WTC11 (cell line): ENCODE measurements around the gene SKOR2. TPM values are rescaled to one million over a fixed set of nuclear protein-coding genes. Genes with fewer than 3 reads are reported as not detected.

Source experiments
- ETV6 ChIP-seq: sonication (generic); formaldehyde crosslinking; IDR thresholded peaks from 2 replicates; pipeline ENCODE4 v1.8.1; 2022; ENCODE audit warnings: mild to moderate bottlenecking, missing genetic modification reagents
- FOXJ3 ChIP-seq: sonication (generic); formaldehyde crosslinking; IDR thresholded peaks from 2 replicates; pipeline ENCODE4 v1.9.0; 2021; ENCODE audit warnings: missing genetic modification reagents, mild to moderate bottlenecking, borderline replicate concordance
- GABPB1 ChIP-seq: sonication (generic); formaldehyde crosslinking; IDR thresholded peaks from 2 replicates; pipeline ENCODE4 v1.8.1; 2023; ENCODE audit warnings: mild to moderate bottlenecking, missing genetic modification reagents
- IRF2 ChIP-seq: sonication (generic); formaldehyde crosslinking; IDR thresholded peaks from 2 replicates; pipeline ENCODE4 v1.8.0; 2022; ENCODE audit warnings: low read depth, missing genetic modification reagents, borderline replicate concordance
- JUN ChIP-seq: sonication (generic); formaldehyde crosslinking; IDR thresholded peaks from 2 replicates; pipeline ENCODE4 v1.8.0; 2023; ENCODE audit warnings: mild to moderate bottlenecking, missing genetic modification reagents
- KAT7 ChIP-seq: sonication (generic); formaldehyde crosslinking; IDR thresholded peaks from 2 replicates; pipeline ENCODE4 v1.8.1; 2023; ENCODE audit warnings: missing genetic modification reagents, mild to moderate bottlenecking, borderline replicate concordance
- NFYB ChIP-seq: sonication (generic); formaldehyde crosslinking; conservative IDR thresholded peaks from 2 replicates; pipeline ENCODE4 v1.8.0; 2022; ENCODE audit warnings: low read depth, missing genetic modification reagents
- RORB ChIP-seq: fragments of 250-450 bp; sonication (Bioruptor Pico); IDR thresholded peaks from 2 replicates; pipeline ENCODE4 v1.9.0; 2021; ENCODE audit warnings: mild to moderate bottlenecking
- ZNF416 ChIP-seq: fragments of 250-450 bp; sonication (Bioruptor Pico); IDR thresholded peaks from 2 replicates; pipeline ENCODE4 v1.9.0; 2021; ENCODE audit warnings: mild to moderate bottlenecking, inconsistent platforms
- ZNF423 ChIP-seq: fragments of 250-450 bp; sonication (Bioruptor Pico); IDR thresholded peaks from 2 replicates; pipeline ENCODE4 v2.1.2; 2022; ENCODE audit warnings: mild to moderate bottlenecking, moderate library complexity
- total RNA-seq: library from RNA; stranded (reverse); gene quantifications from 3 replicates; pipeline ENCODE4 v1.2.3, GENCODE V29; 2021
- TF ChIP-seq, protein P1 (sequence below): sonication (generic); formaldehyde crosslinking; IDR thresholded peaks from 2 replicates; pipeline ENCODE4 v1.8.1; 2023; ENCODE audit warnings: mild to moderate bottlenecking, missing genetic modification reagents, borderline replicate concordance
- TF ChIP-seq, protein P2 (sequence below): sonication (generic); formaldehyde crosslinking; IDR thresholded peaks from 2 replicates; pipeline ENCODE4 v1.8.0; 2022; ENCODE audit warnings: missing genetic modification reagents
- TF ChIP-seq, protein P3 (sequence below): fragments of 250-450 bp; sonication (Bioruptor Pico); IDR thresholded peaks from 2 replicates; pipeline ENCODE4 v1.8.0; 2021; ENCODE audit warnings: mild to moderate bottlenecking
- TF ChIP-seq, protein P4 (sequence below): sonication (generic); formaldehyde crosslinking; IDR thresholded peaks from 2 replicates; pipeline ENCODE4 v1.8.0; 2023; ENCODE audit warnings: missing genetic modification reagents, mild to moderate bottlenecking, borderline replicate concordance
- TF ChIP-seq, protein P5 (sequence below): fragments of 250-450 bp; sonication (Bioruptor Pico); IDR thresholded peaks from 2 replicates; pipeline ENCODE4 v1.9.0; 2021; ENCODE audit warnings: mild to moderate bottlenecking
- TF ChIP-seq, protein P6 (sequence below): sonication (generic); formaldehyde crosslinking; IDR thresholded peaks from 2 replicates; pipeline ENCODE4 v1.8.1; 2022; ENCODE audit warnings: low read depth, missing genetic modification reagents, borderline replicate concordance
- TF ChIP-seq, protein P7 (sequence below): sonication (generic); formaldehyde crosslinking; IDR thresholded peaks from 2 replicates; pipeline ENCODE4 v1.8.0; 2022; ENCODE audit warnings: mild to moderate bottlenecking, missing genetic modification reagents

The SKOR2 gene
- total RNA-seq, 1 experiment from 2014 or later: 1.3 TPM

DNA sequence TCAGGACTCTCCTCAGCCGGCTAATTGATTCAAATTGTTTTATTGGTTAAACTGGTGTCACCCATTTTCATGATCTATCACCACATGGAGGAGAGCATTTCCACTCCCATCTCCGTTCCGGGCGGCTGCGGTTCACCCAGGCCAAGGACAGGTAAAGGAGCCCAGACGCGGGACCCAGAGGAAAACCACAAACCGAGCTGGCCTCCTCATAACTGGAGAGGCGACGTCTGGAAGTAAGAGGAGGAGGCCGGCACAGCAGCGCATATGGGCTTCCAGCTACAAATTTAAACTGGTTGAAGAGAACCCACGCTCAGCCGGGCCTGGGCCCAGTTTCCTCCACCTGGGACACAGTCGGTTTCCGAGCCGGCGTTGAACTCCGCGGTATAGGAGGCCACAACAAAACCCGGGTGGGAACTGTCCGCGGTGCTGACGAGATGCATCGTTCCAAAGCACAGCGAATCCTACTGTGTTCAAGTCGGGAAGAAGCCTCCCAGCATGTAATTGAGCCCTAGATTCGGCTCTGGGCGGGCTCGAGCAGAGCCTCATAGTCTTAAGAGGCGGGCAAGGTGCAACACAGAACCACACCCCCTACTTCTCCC lies 3.0 kb upstream of the SKOR2 start (continued):
- TF ChIP-seq, protein P1, sequence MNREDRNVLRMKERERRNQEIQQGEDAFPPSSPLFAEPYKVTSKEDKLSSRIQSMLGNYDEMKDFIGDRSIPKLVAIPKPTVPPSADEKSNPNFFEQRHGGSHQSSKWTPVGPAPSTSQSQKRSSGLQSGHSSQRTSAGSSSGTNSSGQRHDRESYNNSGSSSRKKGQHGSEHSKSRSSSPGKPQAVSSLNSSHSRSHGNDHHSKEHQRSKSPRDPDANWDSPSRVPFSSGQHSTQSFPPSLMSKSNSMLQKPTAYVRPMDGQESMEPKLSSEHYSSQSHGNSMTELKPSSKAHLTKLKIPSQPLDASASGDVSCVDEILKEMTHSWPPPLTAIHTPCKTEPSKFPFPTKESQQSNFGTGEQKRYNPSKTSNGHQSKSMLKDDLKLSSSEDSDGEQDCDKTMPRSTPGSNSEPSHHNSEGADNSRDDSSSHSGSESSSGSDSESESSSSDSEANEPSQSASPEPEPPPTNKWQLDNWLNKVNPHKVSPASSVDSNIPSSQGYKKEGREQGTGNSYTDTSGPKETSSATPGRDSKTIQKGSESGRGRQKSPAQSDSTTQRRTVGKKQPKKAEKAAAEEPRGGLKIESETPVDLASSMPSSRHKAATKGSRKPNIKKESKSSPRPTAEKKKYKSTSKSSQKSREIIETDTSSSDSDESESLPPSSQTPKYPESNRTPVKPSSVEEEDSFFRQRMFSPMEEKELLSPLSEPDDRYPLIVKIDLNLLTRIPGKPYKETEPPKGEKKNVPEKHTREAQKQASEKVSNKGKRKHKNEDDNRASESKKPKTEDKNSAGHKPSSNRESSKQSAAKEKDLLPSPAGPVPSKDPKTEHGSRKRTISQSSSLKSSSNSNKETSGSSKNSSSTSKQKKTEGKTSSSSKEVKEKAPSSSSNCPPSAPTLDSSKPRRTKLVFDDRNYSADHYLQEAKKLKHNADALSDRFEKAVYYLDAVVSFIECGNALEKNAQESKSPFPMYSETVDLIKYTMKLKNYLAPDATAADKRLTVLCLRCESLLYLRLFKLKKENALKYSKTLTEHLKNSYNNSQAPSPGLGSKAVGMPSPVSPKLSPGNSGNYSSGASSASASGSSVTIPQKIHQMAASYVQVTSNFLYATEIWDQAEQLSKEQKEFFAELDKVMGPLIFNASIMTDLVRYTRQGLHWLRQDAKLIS (CRISPR knock-in tag): no peak
- TF ChIP-seq ZNF416: no peak
- TF ChIP-seq ETV6: no peak
- TF ChIP-seq, protein P2, sequence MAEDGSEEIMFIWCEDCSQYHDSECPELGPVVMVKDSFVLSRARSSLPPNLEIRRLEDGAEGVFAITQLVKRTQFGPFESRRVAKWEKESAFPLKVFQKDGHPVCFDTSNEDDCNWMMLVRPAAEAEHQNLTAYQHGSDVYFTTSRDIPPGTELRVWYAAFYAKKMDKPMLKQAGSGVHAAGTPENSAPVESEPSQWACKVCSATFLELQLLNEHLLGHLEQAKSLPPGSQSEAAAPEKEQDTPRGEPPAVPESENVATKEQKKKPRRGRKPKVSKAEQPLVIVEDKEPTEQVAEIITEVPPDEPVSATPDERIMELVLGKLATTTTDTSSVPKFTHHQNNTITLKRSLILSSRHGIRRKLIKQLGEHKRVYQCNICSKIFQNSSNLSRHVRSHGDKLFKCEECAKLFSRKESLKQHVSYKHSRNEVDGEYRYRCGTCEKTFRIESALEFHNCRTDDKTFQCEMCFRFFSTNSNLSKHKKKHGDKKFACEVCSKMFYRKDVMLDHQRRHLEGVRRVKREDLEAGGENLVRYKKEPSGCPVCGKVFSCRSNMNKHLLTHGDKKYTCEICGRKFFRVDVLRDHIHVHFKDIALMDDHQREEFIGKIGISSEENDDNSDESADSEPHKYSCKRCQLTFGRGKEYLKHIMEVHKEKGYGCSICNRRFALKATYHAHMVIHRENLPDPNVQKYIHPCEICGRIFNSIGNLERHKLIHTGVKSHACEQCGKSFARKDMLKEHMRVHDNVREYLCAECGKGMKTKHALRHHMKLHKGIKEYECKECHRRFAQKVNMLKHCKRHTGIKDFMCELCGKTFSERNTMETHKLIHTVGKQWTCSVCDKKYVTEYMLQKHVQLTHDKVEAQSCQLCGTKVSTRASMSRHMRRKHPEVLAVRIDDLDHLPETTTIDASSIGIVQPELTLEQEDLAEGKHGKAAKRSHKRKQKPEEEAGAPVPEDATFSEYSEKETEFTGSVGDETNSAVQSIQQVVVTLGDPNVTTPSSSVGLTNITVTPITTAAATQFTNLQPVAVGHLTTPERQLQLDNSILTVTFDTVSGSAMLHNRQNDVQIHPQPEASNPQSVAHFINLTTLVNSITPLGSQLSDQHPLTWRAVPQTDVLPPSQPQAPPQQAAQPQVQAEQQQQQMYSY (CRISPR knock-in tag): no peak
- no peak for TF ChIP-seq FOXJ3 (CRISPR knock-in tag)
- TF ChIP-seq, protein P3, sequence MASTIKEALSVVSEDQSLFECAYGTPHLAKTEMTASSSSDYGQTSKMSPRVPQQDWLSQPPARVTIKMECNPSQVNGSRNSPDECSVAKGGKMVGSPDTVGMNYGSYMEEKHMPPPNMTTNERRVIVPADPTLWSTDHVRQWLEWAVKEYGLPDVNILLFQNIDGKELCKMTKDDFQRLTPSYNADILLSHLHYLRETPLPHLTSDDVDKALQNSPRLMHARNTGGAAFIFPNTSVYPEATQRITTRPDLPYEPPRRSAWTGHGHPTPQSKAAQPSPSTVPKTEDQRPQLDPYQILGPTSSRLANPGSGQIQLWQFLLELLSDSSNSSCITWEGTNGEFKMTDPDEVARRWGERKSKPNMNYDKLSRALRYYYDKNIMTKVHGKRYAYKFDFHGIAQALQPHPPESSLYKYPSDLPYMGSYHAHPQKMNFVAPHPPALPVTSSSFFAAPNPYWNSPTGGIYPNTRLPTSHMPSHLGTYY: no peak
- no peak for TF ChIP-seq KAT7 (CRISPR knock-in tag)
- TF ChIP-seq RORB: no peak
- TF ChIP-seq JUN (CRISPR knock-in tag): peak; percentile 78; the same call in 1 of the 2 replicates
- TF ChIP-seq IRF2 (CRISPR knock-in tag): no peak
- TF ChIP-seq, protein P4, sequence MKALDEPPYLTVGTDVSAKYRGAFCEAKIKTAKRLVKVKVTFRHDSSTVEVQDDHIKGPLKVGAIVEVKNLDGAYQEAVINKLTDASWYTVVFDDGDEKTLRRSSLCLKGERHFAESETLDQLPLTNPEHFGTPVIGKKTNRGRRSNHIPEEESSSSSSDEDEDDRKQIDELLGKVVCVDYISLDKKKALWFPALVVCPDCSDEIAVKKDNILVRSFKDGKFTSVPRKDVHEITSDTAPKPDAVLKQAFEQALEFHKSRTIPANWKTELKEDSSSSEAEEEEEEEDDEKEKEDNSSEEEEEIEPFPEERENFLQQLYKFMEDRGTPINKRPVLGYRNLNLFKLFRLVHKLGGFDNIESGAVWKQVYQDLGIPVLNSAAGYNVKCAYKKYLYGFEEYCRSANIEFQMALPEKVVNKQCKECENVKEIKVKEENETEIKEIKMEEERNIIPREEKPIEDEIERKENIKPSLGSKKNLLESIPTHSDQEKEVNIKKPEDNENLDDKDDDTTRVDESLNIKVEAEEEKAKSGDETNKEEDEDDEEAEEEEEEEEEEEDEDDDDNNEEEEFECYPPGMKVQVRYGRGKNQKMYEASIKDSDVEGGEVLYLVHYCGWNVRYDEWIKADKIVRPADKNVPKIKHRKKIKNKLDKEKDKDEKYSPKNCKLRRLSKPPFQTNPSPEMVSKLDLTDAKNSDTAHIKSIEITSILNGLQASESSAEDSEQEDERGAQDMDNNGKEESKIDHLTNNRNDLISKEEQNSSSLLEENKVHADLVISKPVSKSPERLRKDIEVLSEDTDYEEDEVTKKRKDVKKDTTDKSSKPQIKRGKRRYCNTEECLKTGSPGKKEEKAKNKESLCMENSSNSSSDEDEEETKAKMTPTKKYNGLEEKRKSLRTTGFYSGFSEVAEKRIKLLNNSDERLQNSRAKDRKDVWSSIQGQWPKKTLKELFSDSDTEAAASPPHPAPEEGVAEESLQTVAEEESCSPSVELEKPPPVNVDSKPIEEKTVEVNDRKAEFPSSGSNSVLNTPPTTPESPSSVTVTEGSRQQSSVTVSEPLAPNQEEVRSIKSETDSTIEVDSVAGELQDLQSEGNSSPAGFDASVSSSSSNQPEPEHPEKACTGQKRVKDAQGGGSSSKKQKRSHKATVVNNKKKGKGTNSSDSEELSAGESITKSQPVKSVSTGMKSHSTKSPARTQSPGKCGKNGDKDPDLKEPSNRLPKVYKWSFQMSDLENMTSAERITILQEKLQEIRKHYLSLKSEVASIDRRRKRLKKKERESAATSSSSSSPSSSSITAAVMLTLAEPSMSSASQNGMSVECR (CRISPR knock-in tag): peak; percentile 86; the same call in 1 of the 2 replicates
- no peak for TF ChIP-seq GABPB1
- no peak for TF ChIP-seq ZNF423
- TF ChIP-seq, protein P5, sequence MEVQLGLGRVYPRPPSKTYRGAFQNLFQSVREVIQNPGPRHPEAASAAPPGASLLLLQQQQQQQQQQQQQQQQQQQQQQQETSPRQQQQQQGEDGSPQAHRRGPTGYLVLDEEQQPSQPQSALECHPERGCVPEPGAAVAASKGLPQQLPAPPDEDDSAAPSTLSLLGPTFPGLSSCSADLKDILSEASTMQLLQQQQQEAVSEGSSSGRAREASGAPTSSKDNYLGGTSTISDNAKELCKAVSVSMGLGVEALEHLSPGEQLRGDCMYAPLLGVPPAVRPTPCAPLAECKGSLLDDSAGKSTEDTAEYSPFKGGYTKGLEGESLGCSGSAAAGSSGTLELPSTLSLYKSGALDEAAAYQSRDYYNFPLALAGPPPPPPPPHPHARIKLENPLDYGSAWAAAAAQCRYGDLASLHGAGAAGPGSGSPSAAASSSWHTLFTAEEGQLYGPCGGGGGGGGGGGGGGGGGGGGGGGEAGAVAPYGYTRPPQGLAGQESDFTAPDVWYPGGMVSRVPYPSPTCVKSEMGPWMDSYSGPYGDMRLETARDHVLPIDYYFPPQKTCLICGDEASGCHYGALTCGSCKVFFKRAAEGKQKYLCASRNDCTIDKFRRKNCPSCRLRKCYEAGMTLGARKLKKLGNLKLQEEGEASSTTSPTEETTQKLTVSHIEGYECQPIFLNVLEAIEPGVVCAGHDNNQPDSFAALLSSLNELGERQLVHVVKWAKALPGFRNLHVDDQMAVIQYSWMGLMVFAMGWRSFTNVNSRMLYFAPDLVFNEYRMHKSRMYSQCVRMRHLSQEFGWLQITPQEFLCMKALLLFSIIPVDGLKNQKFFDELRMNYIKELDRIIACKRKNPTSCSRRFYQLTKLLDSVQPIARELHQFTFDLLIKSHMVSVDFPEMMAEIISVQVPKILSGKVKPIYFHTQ (CRISPR knock-in tag): no peak
- TF ChIP-seq, protein P6, sequence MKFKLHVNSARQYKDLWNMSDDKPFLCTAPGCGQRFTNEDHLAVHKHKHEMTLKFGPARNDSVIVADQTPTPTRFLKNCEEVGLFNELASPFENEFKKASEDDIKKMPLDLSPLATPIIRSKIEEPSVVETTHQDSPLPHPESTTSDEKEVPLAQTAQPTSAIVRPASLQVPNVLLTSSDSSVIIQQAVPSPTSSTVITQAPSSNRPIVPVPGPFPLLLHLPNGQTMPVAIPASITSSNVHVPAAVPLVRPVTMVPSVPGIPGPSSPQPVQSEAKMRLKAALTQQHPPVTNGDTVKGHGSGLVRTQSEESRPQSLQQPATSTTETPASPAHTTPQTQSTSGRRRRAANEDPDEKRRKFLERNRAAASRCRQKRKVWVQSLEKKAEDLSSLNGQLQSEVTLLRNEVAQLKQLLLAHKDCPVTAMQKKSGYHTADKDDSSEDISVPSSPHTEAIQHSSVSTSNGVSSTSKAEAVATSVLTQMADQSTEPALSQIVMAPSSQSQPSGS (CRISPR knock-in tag): no peak
- TF ChIP-seq NFYB (CRISPR knock-in tag): no peak
- TF ChIP-seq, protein P7, sequence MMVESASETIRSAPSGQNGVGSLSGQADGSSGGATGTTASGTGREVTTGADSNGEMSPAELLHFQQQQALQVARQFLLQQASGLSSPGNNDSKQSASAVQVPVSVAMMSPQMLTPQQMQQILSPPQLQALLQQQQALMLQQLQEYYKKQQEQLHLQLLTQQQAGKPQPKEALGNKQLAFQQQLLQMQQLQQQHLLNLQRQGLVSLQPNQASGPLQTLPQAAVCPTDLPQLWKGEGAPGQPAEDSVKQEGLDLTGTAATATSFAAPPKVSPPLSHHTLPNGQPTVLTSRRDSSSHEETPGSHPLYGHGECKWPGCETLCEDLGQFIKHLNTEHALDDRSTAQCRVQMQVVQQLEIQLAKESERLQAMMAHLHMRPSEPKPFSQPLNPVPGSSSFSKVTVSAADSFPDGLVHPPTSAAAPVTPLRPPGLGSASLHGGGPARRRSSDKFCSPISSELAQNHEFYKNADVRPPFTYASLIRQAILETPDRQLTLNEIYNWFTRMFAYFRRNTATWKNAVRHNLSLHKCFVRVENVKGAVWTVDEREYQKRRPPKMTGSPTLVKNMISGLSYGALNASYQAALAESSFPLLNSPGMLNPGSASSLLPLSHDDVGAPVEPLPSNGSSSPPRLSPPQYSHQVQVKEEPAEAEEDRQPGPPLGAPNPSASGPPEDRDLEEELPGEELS (CRISPR knock-in tag): peak; percentile 71; the same call in 1 of the 2 replicates
